GM12878 (cell line): ENCODE measurements around the gene ABCC1. TPM values are rescaled to one million over a fixed set of nuclear protein-coding genes. Genes with fewer than 3 reads are reported as not detected.

Source experiments
- ATAC-seq: fragments of 200-7000 bp; cut with Tn5 transposase; 3 replicates; pipeline ENCODE4 v1.9.1; 2020; ENCODE audit warnings: mild to moderate bottlenecking, moderate library complexity
- BruUV-seq: library from RNA; stranded (reverse); fragments of 400-500 nt; replicated peaks from 2 replicates; lab custom pipeline; 2021; lab: Mats Ljungman, UMichigan
- CTCF ChIA-PET: fragments of 300-600 bp; sonication (Branson Sonifier 250); formaldehyde crosslinking; extraction: SDS; loops from one replicate; lab custom pipeline; 2021; ENCODE audit warnings: inconsistent platforms; lab: Yijun Ruan, JAX
- POLR2A ChIA-PET: fragments of 350-600 bp; formaldehyde crosslinking; extraction: SDS; loops from one replicate; lab custom pipeline; 2021; ENCODE audit warnings: inconsistent platforms; lab: Charles Lee
- RAD21 ChIA-PET: fragments of 300-600 bp; sonication (Branson Sonifier 250); formaldehyde crosslinking; loops from one replicate; lab custom pipeline; 2023; ENCODE audit warnings: antibody characterized with exemption; ENCODE audit not compliant: unreplicated experiment; lab: Charles Lee
- SMC1A ChIA-PET: fragments of 300-600 bp; sonication (Branson Sonifier 250); formaldehyde crosslinking; loops from one replicate; lab custom pipeline; 2023; ENCODE audit not compliant: unreplicated experiment, uncharacterized antibody; lab: Charles Lee
- DNase-seq: peaks from one replicate; pipeline ENCODE4 v3.0.0-alpha.2; 2011; ENCODE audit warnings: low read depth, low spot score
- FAIRE-seq: peaks from 3 replicates; lab custom pipeline; 2011; peaks lifted over from hg19 to GRCh38; lab: Jason Lieb, UNC
- H2AFZ ChIP-seq: 2 replicates; pipeline ENCODE4 v1.6.0; 2011; ENCODE audit warnings: low read depth, low read length, control low read depth; ENCODE audit not compliant: control insufficient read depth
- H3K27ac ChIP-seq: 2 replicates; pipeline ENCODE4 v1.5.1; 2011; ENCODE audit warnings: control low read depth; ENCODE audit not compliant: control insufficient read depth, insufficient read depth
- H3K27me3 ChIP-seq, 2 experiments: replicated peaks in 1 of 2; 2 replicates each; pipeline versions ENCODE4 v1.6.0 to v1.6.1; 2011; ENCODE audit warnings: low read length in 1 of 2; ENCODE audit not compliant: control insufficient read depth in 2 of 2, insufficient read depth in 2 of 2
- H3K36me3 ChIP-seq, 2 experiments: 2 replicates each; pipeline ENCODE4 v1.5.1; 2011; ENCODE audit warnings: low read length in 1 of 2; ENCODE audit not compliant: control insufficient read depth in 2 of 2, insufficient read depth in 2 of 2
- H3K4me1 ChIP-seq: 2 replicates; pipeline ENCODE4 v1.6.1; 2011; ENCODE audit warnings: mild to moderate bottlenecking, low read length, moderate library complexity, mixed read lengths; ENCODE audit not compliant: control insufficient read depth, insufficient read depth
- H3K4me2 ChIP-seq: 2 replicates; pipeline ENCODE4 v1.6.0; 2011; ENCODE audit warnings: control low read depth; ENCODE audit not compliant: control insufficient read depth, insufficient read depth
- H3K4me3 ChIP-seq: fragments of 200-600 bp; sonication (generic); 2 replicates; pipeline ENCODE4 v1.5.1; 2016
- H3K79me2 ChIP-seq: 2 replicates; pipeline ENCODE4 v1.6.0; 2011; ENCODE audit warnings: low read length; ENCODE audit not compliant: control insufficient read depth, insufficient read depth
- H3K9ac ChIP-seq: 2 replicates; pipeline ENCODE4 v1.8.0; 2011; ENCODE audit warnings: low read length, control low read depth, mixed read lengths; ENCODE audit not compliant: control insufficient read depth, insufficient read depth
- H3K9me3 ChIP-seq: replicated peaks from 3 replicates; pipeline ENCODE4 v1.5.1; 2011; ENCODE audit warnings: mild to moderate bottlenecking, low read length; ENCODE audit not compliant: control insufficient read depth, insufficient read depth
- H4K20me1 ChIP-seq: 2 replicates; pipeline ENCODE4 v1.6.0; 2011; ENCODE audit not compliant: control insufficient read depth, insufficient read depth
- ATF7 ChIP-seq: fragments of 450-650 bp; IDR thresholded peaks from 2 replicates; pipeline ENCODE4 v1.6.1; 2016; ENCODE audit warnings: low read depth, mild to moderate bottlenecking
- BHLHE40 ChIP-seq, 2 experiments: fragments of 450-650 bp in 1 of 2; IDR thresholded peaks; 2 replicates each; pipeline ENCODE4 v1.6.1; 2011 to 2017; ENCODE audit warnings: low read depth in 2 of 2, borderline replicate concordance in 1 of 2, improper control_type of control experiment in 1 of 2, low read length in 1 of 2, mild to moderate bottlenecking in 1 of 2
- BRCA1 ChIP-seq: IDR thresholded peaks from 2 replicates; pipeline ENCODE4 v1.6.1; 2011; ENCODE audit warnings: low read depth, low read length, improper control_type of control experiment
- CBX3 ChIP-seq: fragments of 200-600 bp; sonication (generic); IDR thresholded peaks from 2 replicates; pipeline ENCODE4 v1.6.1; 2016; ENCODE audit warnings: low read depth, borderline replicate concordance
- CREM ChIP-seq: IDR thresholded peaks from 2 replicates; pipeline ENCODE4 v1.6.1; 2014; ENCODE audit warnings: antibody characterized with exemption, low read depth
- EP300 ChIP-seq, 2 experiments: fragments of 150-350 bp in 1 of 2; IDR thresholded peaks; 2 replicates each; pipeline ENCODE4 v1.6.1; 2011 to 2012; ENCODE audit warnings: low read depth in 2 of 2, low read length in 2 of 2, borderline replicate concordance in 1 of 2, improper control_type of control experiment in 1 of 2, inconsistent platforms in 1 of 2; ENCODE audit not compliant: control insufficient read depth in 1 of 2
- IKZF1 ChIP-seq: fragments of 450-650 bp; conservative IDR thresholded peaks from 2 replicates; pipeline ENCODE4 v1.6.1; 2017; ENCODE audit warnings: antibody characterized with exemption, mild to moderate bottlenecking
- NR2F1 ChIP-seq: fragments of 450-650 bp; conservative IDR thresholded peaks from 2 replicates; pipeline ENCODE4 v1.6.1; 2017; ENCODE audit warnings: mild to moderate bottlenecking
- PAX5 ChIP-seq: IDR thresholded peaks from 2 replicates; pipeline ENCODE4 v1.6.1; 2011; ENCODE audit warnings: low read depth, low read length, borderline replicate concordance
- RFX5 ChIP-seq: IDR thresholded peaks from 2 replicates; pipeline ENCODE4 v1.6.1; 2011; ENCODE audit warnings: low read depth, low read length, improper control_type of control experiment
- SRF ChIP-seq, 2 experiments: IDR thresholded peaks; 2 replicates each; pipeline ENCODE4 v1.6.1; 2011; ENCODE audit warnings: low read depth in 2 of 2, low read length in 2 of 2, mild to moderate bottlenecking in 1 of 2, moderate library complexity in 1 of 2
- ZNF24 ChIP-seq: fragments of 450-650 bp; IDR thresholded peaks from 2 replicates; pipeline ENCODE4 v1.6.1; 2017; ENCODE audit warnings: antibody characterized with exemption, mild to moderate bottlenecking
- WGBS: methylation state at CpG from one replicate; pipeline ENCODE4 v1.1.6; 2016; ENCODE audit warnings: low lambda C conversion rate; ENCODE audit not compliant: insufficient replicate concordance, insufficient coverage; ENCODE audit errors: missing lambda C conversion rate; 5-methylcytosine and 5-hydroxymethylcytosine counted together
- in situ Hi-C: fragments of 300-500 bp; cut with MboI; formaldehyde crosslinking; loops from 9 replicates; pipeline ENCODE4 v1.14.3; 2018; ENCODE audit warnings: mixed read lengths
- intact Hi-C: fragments of 100-400 bp; cut with micrococcal nuclease; formaldehyde crosslinking; loops from one replicate; pipeline ENCODE4 v1.14.2; 2022; ENCODE audit not compliant: unreplicated experiment
- polyA plus RNA-seq, 11 experiments: library from polyadenylated mRNA; depleted of rRNA in 4 of 11; unstranded in 6 of 11; stranded (reverse) in 5 of 11; fragments of >200 nt; fragmentation: Nextera tagmentation in 4 of 11; fragmentation: Illumina TruSeq in 1 of 11; extraction: Ambion mirVana in 4 of 11; extraction: Trizol in 1 of 11; gene quantifications; 1 replicate in 1 of 11; 2 replicates in 10 of 11; pipeline versions ENCODE4 v1.2.1 to v1.2.3, GENCODE V29; 2011 to 2016; ENCODE audit warnings: inconsistent platforms in 2 of 11, missing spikeins in 2 of 11, low read depth in 1 of 11
- total RNA-seq, 4 experiments: library from RNA; depleted of rRNA in 3 of 4; stranded (reverse); fragments of >200 nt in 3 of 4; fragmentation: Illumina TruSeq in 1 of 4; extraction: Trizol in 1 of 4; gene quantifications; 2 replicates each; pipeline versions ENCODE4 v1.2.1 to v1.2.3, GENCODE V29; 2013 to 2021
- TF ChIP-seq, protein P1 (sequence below): IDR thresholded peaks from 2 replicates; pipeline ENCODE4 v1.6.1; 2012; ENCODE audit warnings: low read depth, low read length, improper control_type of control experiment
- TF ChIP-seq, protein P2 (sequence below): fragments of 450-650 bp; IDR thresholded peaks from 2 replicates; pipeline ENCODE4 v1.6.1; 2016; ENCODE audit warnings: mild to moderate bottlenecking
- TF ChIP-seq, protein P3 (sequence below): IDR thresholded peaks from 2 replicates; pipeline ENCODE4 v1.6.1; 2011; ENCODE audit warnings: mild to moderate bottlenecking, low read depth, low read length, moderate library complexity; ENCODE audit not compliant: insufficient replicate concordance
- TF ChIP-seq, protein P4 (sequence below): fragments of 450-650 bp; formaldehyde crosslinking; IDR thresholded peaks from 2 replicates; pipeline ENCODE4 v1.4.0; 2020; ENCODE audit warnings: mild to moderate bottlenecking, moderate library complexity

ABCC1 gene
- total and polyA plus RNA-seq, 10 of the 15 experiments (the other 5 are each of a cell fraction or from before 2014, with no cell fraction given) = 3.2 to 44.6 (median 14.5) TPM

DNA sequence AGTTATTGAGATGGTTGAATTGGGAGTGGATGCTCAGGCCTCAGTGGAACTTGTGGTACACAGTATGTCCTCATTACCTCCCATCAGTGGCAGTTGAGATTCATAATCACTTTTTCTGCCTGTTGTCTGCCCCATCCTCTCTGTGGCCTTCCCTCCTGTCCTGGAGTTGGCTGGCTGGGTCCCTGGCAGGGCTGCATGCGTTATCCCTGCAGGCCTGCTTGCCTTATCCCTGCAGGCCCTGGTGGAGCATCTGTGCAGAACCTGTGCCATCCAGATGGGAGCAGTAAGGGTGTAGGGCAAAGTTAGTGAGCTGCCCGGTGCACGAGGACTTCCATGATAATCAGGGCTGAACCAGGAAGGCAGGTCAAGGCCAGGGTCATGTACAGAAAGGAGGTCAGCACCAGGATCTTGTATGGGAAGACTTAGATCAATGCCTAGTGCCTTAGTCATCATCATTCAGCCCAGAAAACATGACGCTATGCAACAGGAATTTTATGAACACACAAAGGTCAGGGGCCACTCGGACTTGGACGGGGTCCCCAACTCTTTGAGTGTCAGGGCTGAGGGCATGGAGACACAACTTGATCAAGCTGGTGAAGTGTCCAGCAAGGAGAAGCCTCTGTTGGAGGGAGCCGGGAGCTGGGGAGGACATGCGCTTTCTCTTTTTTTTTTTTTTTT is 47.2 kb downstream of the ABCC1 start:
- 94% methylated on average over 8 of the region's 8 CpGs for WGBS
- TF ChIP-seq BRCA1 (no peak), PAX5 (no peak), ATF7 (no peak), CREM (no peak), ZNF24 (no peak), BHLHE40 (IDR thresholded peaks at IDR 0.05; ENCODE audit: borderline replicate concordance in 1 of 2, low read depth in 2 of 2, low read length in 1 of 2) (no peak), IKZF1 (no peak), SRF (IDR thresholded peaks at IDR 0.05; ENCODE audit: low read depth in 2 of 2, low read length in 2 of 2) (no peak), CBX3 (no peak), EP300 (IDR thresholded peaks at IDR 0.05; ENCODE audit: borderline replicate concordance in 1 of 2, control insufficient read depth in 1 of 2, low read depth in 2 of 2, low read length in 2 of 2) (no peak), RFX5 (no peak), NR2F1 (no peak)
- TF ChIP-seq, protein P1, sequence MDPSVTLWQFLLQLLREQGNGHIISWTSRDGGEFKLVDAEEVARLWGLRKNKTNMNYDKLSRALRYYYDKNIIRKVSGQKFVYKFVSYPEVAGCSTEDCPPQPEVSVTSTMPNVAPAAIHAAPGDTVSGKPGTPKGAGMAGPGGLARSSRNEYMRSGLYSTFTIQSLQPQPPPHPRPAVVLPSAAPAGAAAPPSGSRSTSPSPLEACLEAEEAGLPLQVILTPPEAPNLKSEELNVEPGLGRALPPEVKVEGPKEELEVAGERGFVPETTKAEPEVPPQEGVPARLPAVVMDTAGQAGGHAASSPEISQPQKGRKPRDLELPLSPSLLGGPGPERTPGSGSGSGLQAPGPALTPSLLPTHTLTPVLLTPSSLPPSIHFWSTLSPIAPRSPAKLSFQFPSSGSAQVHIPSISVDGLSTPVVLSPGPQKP = no peak
- TF ChIP-seq, protein P2, sequence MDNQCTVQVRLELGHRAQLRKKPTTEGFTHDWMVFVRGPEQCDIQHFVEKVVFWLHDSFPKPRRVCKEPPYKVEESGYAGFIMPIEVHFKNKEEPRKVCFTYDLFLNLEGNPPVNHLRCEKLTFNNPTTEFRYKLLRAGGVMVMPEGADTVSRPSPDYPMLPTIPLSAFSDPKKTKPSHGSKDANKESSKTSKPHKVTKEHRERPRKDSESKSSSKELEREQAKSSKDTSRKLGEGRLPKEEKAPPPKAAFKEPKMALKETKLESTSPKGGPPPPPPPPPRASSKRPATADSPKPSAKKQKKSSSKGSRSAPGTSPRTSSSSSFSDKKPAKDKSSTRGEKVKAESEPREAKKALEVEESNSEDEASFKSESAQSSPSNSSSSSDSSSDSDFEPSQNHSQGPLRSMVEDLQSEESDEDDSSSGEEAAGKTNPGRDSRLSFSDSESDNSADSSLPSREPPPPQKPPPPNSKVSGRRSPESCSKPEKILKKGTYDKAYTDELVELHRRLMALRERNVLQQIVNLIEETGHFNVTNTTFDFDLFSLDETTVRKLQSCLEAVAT = no peak
- TF ChIP-seq, protein P3, sequence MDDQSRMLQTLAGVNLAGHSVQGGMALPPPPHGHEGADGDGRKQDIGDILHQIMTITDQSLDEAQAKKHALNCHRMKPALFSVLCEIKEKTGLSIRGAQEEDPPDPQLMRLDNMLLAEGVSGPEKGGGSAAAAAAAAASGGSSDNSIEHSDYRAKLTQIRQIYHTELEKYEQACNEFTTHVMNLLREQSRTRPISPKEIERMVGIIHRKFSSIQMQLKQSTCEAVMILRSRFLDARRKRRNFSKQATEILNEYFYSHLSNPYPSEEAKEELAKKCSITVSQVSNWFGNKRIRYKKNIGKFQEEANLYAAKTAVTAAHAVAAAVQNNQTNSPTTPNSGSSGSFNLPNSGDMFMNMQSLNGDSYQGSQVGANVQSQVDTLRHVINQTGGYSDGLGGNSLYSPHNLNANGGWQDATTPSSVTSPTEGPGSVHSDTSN = no peak
- TF ChIP-seq, protein P4, sequence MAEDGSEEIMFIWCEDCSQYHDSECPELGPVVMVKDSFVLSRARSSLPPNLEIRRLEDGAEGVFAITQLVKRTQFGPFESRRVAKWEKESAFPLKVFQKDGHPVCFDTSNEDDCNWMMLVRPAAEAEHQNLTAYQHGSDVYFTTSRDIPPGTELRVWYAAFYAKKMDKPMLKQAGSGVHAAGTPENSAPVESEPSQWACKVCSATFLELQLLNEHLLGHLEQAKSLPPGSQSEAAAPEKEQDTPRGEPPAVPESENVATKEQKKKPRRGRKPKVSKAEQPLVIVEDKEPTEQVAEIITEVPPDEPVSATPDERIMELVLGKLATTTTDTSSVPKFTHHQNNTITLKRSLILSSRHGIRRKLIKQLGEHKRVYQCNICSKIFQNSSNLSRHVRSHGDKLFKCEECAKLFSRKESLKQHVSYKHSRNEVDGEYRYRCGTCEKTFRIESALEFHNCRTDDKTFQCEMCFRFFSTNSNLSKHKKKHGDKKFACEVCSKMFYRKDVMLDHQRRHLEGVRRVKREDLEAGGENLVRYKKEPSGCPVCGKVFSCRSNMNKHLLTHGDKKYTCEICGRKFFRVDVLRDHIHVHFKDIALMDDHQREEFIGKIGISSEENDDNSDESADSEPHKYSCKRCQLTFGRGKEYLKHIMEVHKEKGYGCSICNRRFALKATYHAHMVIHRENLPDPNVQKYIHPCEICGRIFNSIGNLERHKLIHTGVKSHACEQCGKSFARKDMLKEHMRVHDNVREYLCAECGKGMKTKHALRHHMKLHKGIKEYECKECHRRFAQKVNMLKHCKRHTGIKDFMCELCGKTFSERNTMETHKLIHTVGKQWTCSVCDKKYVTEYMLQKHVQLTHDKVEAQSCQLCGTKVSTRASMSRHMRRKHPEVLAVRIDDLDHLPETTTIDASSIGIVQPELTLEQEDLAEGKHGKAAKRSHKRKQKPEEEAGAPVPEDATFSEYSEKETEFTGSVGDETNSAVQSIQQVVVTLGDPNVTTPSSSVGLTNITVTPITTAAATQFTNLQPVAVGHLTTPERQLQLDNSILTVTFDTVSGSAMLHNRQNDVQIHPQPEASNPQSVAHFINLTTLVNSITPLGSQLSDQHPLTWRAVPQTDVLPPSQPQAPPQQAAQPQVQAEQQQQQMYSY (CRISPR knock-in tag) = no peak
- intact Hi-C loops (no loop called here), in situ Hi-C loops (no loop called here)
- Histone ChIP-seq H3K36me3 (peaks cover 2 to 10% of the 10 kb centered on the region in 2 experiments; a peak in 3 of 4 replicates), H3K9ac (no peak overlapping the region), H2AFZ (no peak overlapping the region), H3K9me3 (no peaks in the 10 kb centered on the region), H3K79me2 (peaks cover 33% of the 10 kb centered on the region), H3K4me3 (no peak overlapping the region), H3K4me2 (no peak overlapping the region), H3K27me3 (no peaks in the 10 kb centered on the region), H3K27ac (no peak overlapping the region), H4K20me1 (no peaks in the 10 kb centered on the region), H3K4me1 (peaks cover 8% of the 10 kb centered on the region)
- no TSS peak for BruUV-seq
- POLR2A ChIA-PET = no interaction called here
- CTCF ChIA-PET = no interaction called here
- no peak for FAIRE-seq
- RAD21 ChIA-PET = interaction anchor here (1.3 kb wide), 1 partner anchor 10 kb away, joined by 4 read pairs; no protein-coding TSS in a partner anchor
- no peak for DNase-seq
- SMC1A ChIA-PET = no interaction called here
- no peak for ATAC-seq
